LNCaP clone FGC (cell line): ENCODE results near the gene ST6GALNAC5.

Experiments
- DNase-seq: peaks from one replicate; pipeline ENCODE4 v3.0.0-alpha.2; 2011; ENCODE audit warnings: low read depth
- H3K4me3 ChIP-seq: 2 replicates; pipeline ENCODE4 v1.5.1; 2011; ENCODE audit warnings: mild to moderate bottlenecking, low read depth, low read length, control low read depth
- CTCF ChIP-seq: IDR thresholded peaks from 2 replicates; pipeline ENCODE4 v1.5.1; 2012; ENCODE audit warnings: mild to moderate bottlenecking; ENCODE audit not compliant: control insufficient read depth, insufficient read depth; ENCODE audit errors: extremely low read depth

Gene ST6GALNAC5

DNA sequence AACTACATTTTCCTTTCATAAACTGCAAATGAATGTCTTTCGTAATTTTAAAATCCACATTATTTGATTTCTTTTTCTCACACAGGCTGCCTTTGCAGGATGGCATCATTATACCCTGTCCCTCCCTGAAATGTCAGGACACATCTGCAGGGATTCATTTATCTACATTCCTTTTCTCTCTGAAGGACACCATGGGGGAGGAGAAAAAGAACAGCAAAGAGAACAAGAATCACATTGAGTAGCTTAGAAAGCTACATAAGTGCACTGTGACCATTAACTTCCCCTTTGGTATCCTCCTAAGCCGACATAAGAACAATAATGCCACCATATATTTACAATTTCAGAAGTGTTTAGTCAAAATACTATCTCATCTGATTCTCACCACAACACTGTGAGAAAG lies 222.5 kb downstream of the ST6GALNAC5 start:
- no peak overlapping the region for H3K4me3 ChIP-seq
- no peak for DNase-seq
- TF ChIP-seq CTCF = no peak

DNA sequence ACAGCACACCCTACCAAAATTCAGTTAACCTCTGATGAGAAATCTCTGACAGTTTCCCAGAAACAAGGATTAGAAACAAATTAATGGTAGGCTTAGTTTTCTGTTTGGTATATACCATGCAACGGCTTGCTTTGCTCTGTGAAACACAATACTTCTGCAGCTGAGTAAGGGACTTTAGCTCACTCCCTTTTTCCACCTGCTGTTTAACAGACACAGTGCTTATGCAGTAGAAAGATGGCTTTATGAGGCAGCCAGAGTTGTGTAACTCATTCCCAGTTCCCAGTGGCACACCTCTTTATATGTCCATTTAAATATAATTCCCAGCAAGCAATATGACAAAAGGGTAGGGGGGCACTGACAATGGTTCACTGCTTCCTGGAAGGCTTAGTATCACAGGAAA lies 228.0 kb downstream of the ST6GALNAC5 start:
- no peak for DNase-seq
- TF ChIP-seq CTCF = no peak

GRCh38 chr1:77096496-77097255 lies 229.4 kb downstream of the ST6GALNAC5 start:
- no peak overlapping the region for H3K4me3 ChIP-seq
- no peak for DNase-seq
- TF ChIP-seq CTCF = no peak

More for the DNA sequence above, 228.0 kb downstream of the ST6GALNAC5 start:
- H3K4me3 ChIP-seq = no peak overlapping the region

DNA sequence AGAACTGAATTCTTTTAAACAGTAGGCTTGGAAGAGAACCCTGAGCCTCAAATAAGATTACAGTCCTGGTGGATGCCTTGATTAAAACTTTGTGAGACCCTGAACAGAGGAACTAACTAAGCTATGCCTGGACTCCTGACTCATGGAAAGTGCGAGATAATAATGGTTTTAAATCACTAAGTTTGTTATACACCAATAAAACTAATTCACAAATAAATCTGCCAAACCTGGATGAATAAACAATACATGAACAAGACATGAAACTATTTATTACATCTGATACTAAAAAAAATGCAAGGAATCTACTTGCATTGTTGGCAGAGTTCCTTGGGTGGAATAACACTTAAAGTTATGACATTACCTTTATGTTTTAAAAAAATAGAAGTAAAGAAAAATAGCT lies 233.6 kb downstream of the ST6GALNAC5 start:
- DNase-seq = no peak
- H3K4me3 ChIP-seq = no peak overlapping the region
- TF ChIP-seq CTCF = no peak

- no peak overlapping the region for H3K4me3 ChIP-seq
- no peak for TF ChIP-seq CTCF
- DNase-seq = no peak
Measured at GRCh38 chr1:77103486-77103885, 236.2 kb downstream of the ST6GALNAC5 start.

GRCh38 chr1:77104672-77105071 lies 237.4 kb downstream of the ST6GALNAC5 start:
- DNase-seq = no peak
- TF ChIP-seq CTCF = no peak
- no peak overlapping the region for H3K4me3 ChIP-seq
